Measurements from ENCODE around the gene ALPK1.

ALPK1 gene

GRCh38 chr4:112485930-112486329 lies 188.8 kb downstream of the ALPK1 start:
- TF ChIP-seq CREB1 (IDR thresholded peaks at IDR 0.05; ENCODE audit: low read depth) (no peak), ZBTB7A (IDR thresholded peaks at IDR 0.05; ENCODE audit: low read depth) (no peak), RAD21 (IDR thresholded peaks at IDR 0.05; ENCODE audit: low read depth) (no peak), TAF1 (IDR thresholded peaks at IDR 0.05; ENCODE audit: low read depth) (no peak), USF1 (IDR thresholded peaks at IDR 0.05) (no peak), CEBPB (IDR thresholded peaks at IDR 0.05) (no peak), NFIC (IDR thresholded peaks at IDR 0.05) (no peak), YY1 (IDR thresholded peaks at IDR 0.05; ENCODE audit: low read depth) (no peak), EP300 (IDR thresholded peaks at IDR 0.05; ENCODE audit: borderline replicate concordance) (no peak), FOXM1 (IDR thresholded peaks at IDR 0.05; ENCODE audit: borderline replicate concordance, low read depth) (no peak), EGR1 (IDR thresholded peaks at IDR 0.05) (no peak), REST (IDR thresholded peaks at IDR 0.05; ENCODE audit: low read depth) (no peak), TCF12 (IDR thresholded peaks at IDR 0.05; ENCODE audit: low read depth) (no peak)

Measured in Ishikawa (cell line).